K562 (cell line): ENCODE results near the gene RPS2. TPM values are rescaled to one million over a fixed set of nuclear protein-coding genes. Genes with fewer than 3 reads are reported as not detected.

ENCODE experiments used
- ATAC-seq: fragments of 200-7000 bp; cut with Tn5 transposase; 3 replicates; pipeline ENCODE4 v1.9.1; 2020; ENCODE audit warnings: moderate library complexity
- BruUV-seq: library from RNA; stranded (reverse); fragments of 400-500 nt; replicated peaks from 2 replicates; lab custom pipeline; 2021; lab: Mats Ljungman, UMichigan
- CTCF ChIA-PET: fragments of 300-600 bp; formaldehyde crosslinking; extraction: SDS; loops from one replicate; lab custom pipeline; 2021; ENCODE audit warnings: low intra/inter-chr PET ratio; lab: Yijun Ruan, JAX
- POLR2A ChIA-PET: fragments of 300-600, 350-650 bp; sonication (Branson Sonifier 250); formaldehyde crosslinking; extraction: SDS; loops from one replicate; lab custom pipeline; 2021; ENCODE audit warnings: antibody characterized with exemption, inconsistent platforms; lab: Yijun Ruan, JAX
- DNase-seq, 4 experiments: peaks; one replicate each; pipeline versions ENCODE4 v3.0.0 to v3.0.0-alpha.2; 2011 to 2018; ENCODE audit warnings: low spot score in 3 of 4, mixed read lengths in 3 of 4; ENCODE audit errors: extremely low read depth in 1 of 4
- FAIRE-seq: peaks from 2 replicates; lab custom pipeline; 2011; peaks lifted over from hg19 to GRCh38; lab: Jason Lieb, UNC
- H2AFZ ChIP-seq: 2 replicates; pipeline ENCODE4 v1.6.0; 2011; ENCODE audit warnings: low read depth, low read length, control low read depth, inconsistent platforms
- H3K27ac ChIP-seq: fragments of 200-600 bp; 3 replicates; pipeline ENCODE4 v1.8.0; 2011; ENCODE audit warnings: low read depth, mild to moderate bottlenecking, control low read depth, inconsistent platforms, low read length, moderate library complexity, mixed read lengths; ENCODE audit errors: extremely low read depth
- H3K27me3 ChIP-seq, 2 experiments: fragments of 300-600 bp in 1 of 2; 2 replicates in 1 of 2; 3 replicates in 1 of 2; pipeline versions ENCODE4 v1.6.0 to v1.8.0; 2011; ENCODE audit warnings: inconsistent platforms in 2 of 2, low read length in 2 of 2, mild to moderate bottlenecking in 1 of 2, mixed read lengths in 1 of 2, moderate library complexity in 1 of 2; ENCODE audit not compliant: control insufficient read depth in 2 of 2, insufficient read depth in 2 of 2
- H3K36me3 ChIP-seq: fragments of 300-600 bp; 3 replicates; pipeline ENCODE4 v1.8.0; 2011; ENCODE audit warnings: mild to moderate bottlenecking, low read length, inconsistent platforms; ENCODE audit not compliant: control insufficient read depth, insufficient read depth
- H3K4me1 ChIP-seq, 2 experiments: fragments of 200-600 bp in 1 of 2; replicated peaks in 1 of 2; 2 replicates in 1 of 2; 3 replicates in 1 of 2; pipeline versions ENCODE4 v1.5.1 to v1.8.0; 2011; ENCODE audit warnings: inconsistent platforms in 2 of 2, low read length in 2 of 2, mild to moderate bottlenecking in 1 of 2, mixed read lengths in 1 of 2, moderate library complexity in 1 of 2; ENCODE audit not compliant: control insufficient read depth in 2 of 2, insufficient read depth in 2 of 2
- H3K4me2 ChIP-seq: 2 replicates; pipeline ENCODE4 v1.6.1; 2011; ENCODE audit warnings: low read length, control low read depth, inconsistent platforms, mixed read lengths; ENCODE audit not compliant: insufficient read depth
- H3K4me3 ChIP-seq: fragments of 200-600 bp; sonication (generic), shearing (Covaris generic); 2 replicates; pipeline ENCODE4 v1.5.1; 2016; ENCODE audit warnings: control low read depth, inconsistent platforms
- H3K79me2 ChIP-seq: fragments of 200-600 bp; 3 replicates; pipeline ENCODE4 v1.8.0; 2011; ENCODE audit warnings: low read length, inconsistent platforms; ENCODE audit not compliant: control insufficient read depth, insufficient read depth
- H3K9ac ChIP-seq, 2 experiments: 2 replicates each; pipeline versions ENCODE4 v1.6.0 to v1.6.1; 2011; ENCODE audit warnings: low read depth in 2 of 2, low read length in 2 of 2, control low read depth in 1 of 2, inconsistent platforms in 1 of 2, mild to moderate bottlenecking in 1 of 2, mixed read lengths in 1 of 2; ENCODE audit not compliant: insufficient read depth in 1 of 2
- H3K9me1 ChIP-seq: one replicate; pipeline ENCODE4 v1.6.0; 2011; ENCODE audit warnings: inconsistent platforms, mild to moderate bottlenecking, low read length, moderate library complexity; ENCODE audit not compliant: control insufficient read depth, insufficient read depth
- H3K9me3 ChIP-seq: replicated peaks from 2 replicates; pipeline ENCODE4 v1.5.1; 2011; ENCODE audit warnings: low read depth, low read length, inconsistent platforms; ENCODE audit not compliant: control insufficient read depth, insufficient read depth
- H4K20me1 ChIP-seq: replicated peaks from 2 replicates; pipeline ENCODE4 v1.6.1; 2011; ENCODE audit warnings: low read length, inconsistent platforms, mixed read lengths; ENCODE audit not compliant: control insufficient read depth, insufficient read depth
- BRCA1 ChIP-seq, 2 experiments: fragments of 450-650 bp in 1 of 2; sonication (generic) in 1 of 2; formaldehyde crosslinking in 1 of 2; IDR thresholded peaks; 2 replicates each; pipeline versions ENCODE4 v1.5.0 to v1.6.1; 2017 to 2020; ENCODE audit warnings: mild to moderate bottlenecking in 1 of 2, missing genetic modification reagents in 1 of 2
- CEBPB ChIP-seq: fragments of 450-650 bp; IDR thresholded peaks from 2 replicates; pipeline ENCODE4 v1.6.1; 2016; ENCODE audit warnings: missing genetic modification characterization, missing compliant biosample characterization
- CEBPG ChIP-seq, 3 experiments: fragments of 200-800 bp in 1 of 3; sonication (Bioruptor generic) in 1 of 3; sonication (generic) in 1 of 3; formaldehyde crosslinking in 1 of 3; IDR thresholded peaks in 2 of 3; conservative IDR thresholded peaks in 1 of 3; 2 replicates each; pipeline versions ENCODE4 v1.6.1 to v1.8.0; 2016 to 2022; ENCODE audit warnings: missing compliant biosample characterization in 2 of 3, missing genetic modification characterization in 2 of 3, mild to moderate bottlenecking in 1 of 3, missing genetic modification reagents in 1 of 3
- FOS ChIP-seq: IDR thresholded peaks from 3 replicates; pipeline ENCODE4 v1.6.1; 2011; ENCODE audit not compliant: insufficient read length; ENCODE audit errors: extremely low read depth
- MEF2A ChIP-seq: IDR thresholded peaks from 2 replicates; pipeline ENCODE4 v1.6.1; 2011; ENCODE audit warnings: low read depth, mild to moderate bottlenecking, low read length, moderate library complexity; ENCODE audit not compliant: control insufficient read depth
- PCBP1 ChIP-seq: fragments of 200-400 bp; formaldehyde crosslinking; IDR thresholded peaks from 2 replicates; pipeline ENCODE4 v1.6.1; 2018; ENCODE audit warnings: mild to moderate bottlenecking, low read depth, low read length; ENCODE audit not compliant: poor library complexity, severe bottlenecking
- POLR2B ChIP-seq: fragments of 450-650 bp; IDR thresholded peaks from 2 replicates; pipeline ENCODE4 v1.6.1; 2018; ENCODE audit warnings: low read depth; ENCODE audit not compliant: partially characterized antibody
- RBM14 ChIP-seq: fragments of 200-400 bp; formaldehyde crosslinking; IDR thresholded peaks from 2 replicates; pipeline ENCODE4 v1.6.1; 2018; ENCODE audit warnings: low read depth, mild to moderate bottlenecking, low read length, moderate library complexity, borderline replicate concordance; ENCODE audit not compliant: insufficient read depth
- RBM15 ChIP-seq: fragments of 200-400 bp; formaldehyde crosslinking; IDR thresholded peaks from 2 replicates; pipeline ENCODE4 v1.6.1; 2018; ENCODE audit warnings: mild to moderate bottlenecking, low read length, moderate library complexity; ENCODE audit not compliant: insufficient read depth
- SRSF3 ChIP-seq: fragments of 200-400 bp; formaldehyde crosslinking; IDR thresholded peaks from 2 replicates; pipeline ENCODE4 v1.6.1; 2016; ENCODE audit warnings: mild to moderate bottlenecking, low read length, moderate library complexity; ENCODE audit not compliant: insufficient read depth
- TAF7 ChIP-seq: fragments of 450-650 bp; IDR thresholded peaks from 2 replicates; pipeline ENCODE4 v1.6.1; 2016; ENCODE audit warnings: missing genetic modification characterization, missing compliant biosample characterization
- U2AF1 ChIP-seq: fragments of 200-400 bp; formaldehyde crosslinking; optimal IDR thresholded peaks from 2 replicates; pipeline ENCODE3; 2017; ENCODE audit warnings: mild to moderate bottlenecking, low read depth, low read length, moderate library complexity
- YBX1 ChIP-seq: fragments of 450-650 bp; IDR thresholded peaks from 2 replicates; pipeline ENCODE4 v1.7.1; 2016; ENCODE audit warnings: mild to moderate bottlenecking
- ZNF212 ChIP-seq: fragments of 450-650 bp; formaldehyde crosslinking; IDR thresholded peaks from 2 replicates; pipeline ENCODE4 v1.4.0; 2020; ENCODE audit warnings: mild to moderate bottlenecking
- ZNF41 ChIP-seq: fragments of 250-450 bp; sonication (Bioruptor Pico); conservative IDR thresholded peaks from 2 replicates; pipeline ENCODE4 v1.4.0; 2020; ENCODE audit warnings: mild to moderate bottlenecking
- WGBS: fragments of 100-300 bp; shearing (Covaris generic); methylation state at CpG from one replicate; pipeline ENCODE4 v1.1.6; 2016; ENCODE audit warnings: low coverage, mixed read lengths; ENCODE audit not compliant: insufficient coverage; ENCODE audit errors: missing lambda C conversion rate; 5-methylcytosine and 5-hydroxymethylcytosine counted together
- in situ Hi-C: fragments of 300-500 bp; cut with MboI; formaldehyde crosslinking; loops from 4 replicates; pipeline ENCODE4 v1.15.0; 2018; ENCODE audit warnings: inconsistent platforms, mixed read lengths
- intact Hi-C: fragments of 100-400 bp; cut with micrococcal nuclease; formaldehyde crosslinking; loops from 2 replicates; pipeline ENCODE4 v1.14.2; 2022
- polyA plus RNA-seq, 8 experiments: library from polyadenylated mRNA; depleted of rRNA in 4 of 8; stranded (reverse) in 5 of 8; unstranded in 3 of 8; fragments of >200 nt; fragmentation: Nextera tagmentation in 2 of 8; fragmentation: Illumina TruSeq in 1 of 8; extraction: Ambion mirVana in 2 of 8; extraction: Trizol in 1 of 8; gene quantifications; 2 replicates each; pipeline versions ENCODE4 v1.2.1 to v1.2.3, GENCODE V29; 2011 to 2014; ENCODE audit warnings: inconsistent platforms in 1 of 8, missing spikeins in 1 of 8
- total RNA-seq, 7 experiments: library from RNA; depleted of rRNA in 6 of 7; stranded (reverse); fragments of >200 nt in 6 of 7; fragmentation: Illumina TruSeq in 2 of 7; extraction: Trizol in 2 of 7; gene quantifications; 2 replicates each; pipeline versions ENCODE4 v1.2.1 to v1.2.3, GENCODE V29; 2011 to 2021; ENCODE audit warnings: low replicate concordance in 1 of 7
- TF ChIP-seq, protein P1 (sequence below): IDR thresholded peaks from 3 replicates; pipeline ENCODE4 v1.6.1; 2011; ENCODE audit warnings: borderline replicate concordance, mild to moderate bottlenecking, moderate library complexity; ENCODE audit not compliant: insufficient read length; ENCODE audit errors: extremely low read depth

The RPS2 gene
- total and polyA plus RNA-seq, 9 of the 15 experiments (the other 6 are each of a cell fraction or from before 2014, with no cell fraction given) = 834 to 4,794 (median 3,793) TPM

DNA sequence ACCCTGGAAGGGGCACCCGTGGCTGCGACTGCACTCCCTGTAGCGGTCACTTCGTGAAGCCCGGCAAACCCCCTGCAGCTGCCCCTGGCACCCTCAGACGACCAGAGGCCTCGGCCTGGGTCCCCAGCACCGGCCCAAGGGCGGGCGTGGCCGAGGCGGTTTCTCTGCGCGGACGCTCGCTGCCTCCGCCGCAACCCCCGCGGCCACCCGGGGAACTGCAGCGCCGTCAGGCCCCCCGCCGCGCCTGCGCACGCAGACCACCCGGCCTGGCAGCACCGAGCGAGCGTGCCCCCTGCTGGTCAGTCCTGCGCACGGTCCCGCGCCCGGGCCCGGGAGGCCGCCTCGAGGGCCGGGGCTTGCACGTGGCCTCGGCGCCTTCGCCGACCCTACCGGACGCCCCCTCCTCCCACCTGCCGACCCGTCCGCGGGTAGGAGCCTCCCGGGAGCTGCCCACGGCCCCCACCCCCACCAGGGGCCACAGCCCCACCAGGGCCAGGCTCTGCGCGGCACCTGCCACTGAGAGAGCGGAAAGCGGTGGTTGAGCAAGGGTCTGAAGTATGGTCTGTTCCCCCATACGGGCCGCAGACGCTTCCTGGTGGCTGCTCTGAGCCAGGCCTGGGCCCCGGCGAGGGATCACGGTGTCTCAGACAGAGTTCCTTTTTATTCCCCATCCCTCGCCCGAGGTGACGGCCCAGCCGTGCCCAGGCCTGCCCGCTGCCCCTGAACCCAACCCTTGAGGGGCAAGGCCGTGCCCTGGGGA is 34.9 kb downstream of the RPS2 start:
- peak overlapping the region; percentile 66 for H3K27ac ChIP-seq
- no peaks in the 10 kb centered on the region for H3K27me3 ChIP-seq
- H3K4me3 ChIP-seq = peak overlapping the region; percentile 44
- no peak for TF ChIP-seq MEF2A
- no peak for TF ChIP-seq ZNF212 (CRISPR knock-in tag)
- no peak for TF ChIP-seq SRSF3
- peak; percentile 54; the same call in 1 of the 2 replicates for TF ChIP-seq CEBPG (CRISPR knock-in tag; IDR thresholded peaks at IDR 0.05)
- TF ChIP-seq CEBPG (tag; conservative IDR thresholded peaks at IDR 0.05 in 1 of 2, IDR thresholded peaks at IDR 0.05 in 1 of 2) = no peak
- TF ChIP-seq RBM15 = no peak
- TF ChIP-seq, protein P1, sequence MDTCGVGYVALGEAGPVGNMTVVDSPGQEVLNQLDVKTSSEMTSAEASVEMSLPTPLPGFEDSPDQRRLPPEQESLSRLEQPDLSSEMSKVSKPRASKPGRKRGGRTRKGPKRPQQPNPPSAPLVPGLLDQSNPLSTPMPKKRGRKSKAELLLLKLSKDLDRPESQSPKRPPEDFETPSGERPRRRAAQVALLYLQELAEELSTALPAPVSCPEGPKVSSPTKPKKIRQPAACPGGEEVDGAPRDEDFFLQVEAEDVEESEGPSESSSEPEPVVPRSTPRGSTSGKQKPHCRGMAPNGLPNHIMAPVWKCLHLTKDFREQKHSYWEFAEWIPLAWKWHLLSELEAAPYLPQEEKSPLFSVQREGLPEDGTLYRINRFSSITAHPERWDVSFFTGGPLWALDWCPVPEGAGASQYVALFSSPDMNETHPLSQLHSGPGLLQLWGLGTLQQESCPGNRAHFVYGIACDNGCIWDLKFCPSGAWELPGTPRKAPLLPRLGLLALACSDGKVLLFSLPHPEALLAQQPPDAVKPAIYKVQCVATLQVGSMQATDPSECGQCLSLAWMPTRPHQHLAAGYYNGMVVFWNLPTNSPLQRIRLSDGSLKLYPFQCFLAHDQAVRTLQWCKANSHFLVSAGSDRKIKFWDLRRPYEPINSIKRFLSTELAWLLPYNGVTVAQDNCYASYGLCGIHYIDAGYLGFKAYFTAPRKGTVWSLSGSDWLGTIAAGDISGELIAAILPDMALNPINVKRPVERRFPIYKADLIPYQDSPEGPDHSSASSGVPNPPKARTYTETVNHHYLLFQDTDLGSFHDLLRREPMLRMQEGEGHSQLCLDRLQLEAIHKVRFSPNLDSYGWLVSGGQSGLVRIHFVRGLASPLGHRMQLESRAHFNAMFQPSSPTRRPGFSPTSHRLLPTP = no peak
- TF ChIP-seq POLR2B = no peak
- TF ChIP-seq CEBPB (tag) = peak; percentile 38; the same call in 1 of the 2 replicates
- TF ChIP-seq RBM14 = 0 out of 2 replicates have a peak, but pooled peaks have one; percentile 67
- no peak for TF ChIP-seq YBX1
- TF ChIP-seq FOS = no peak
- TF ChIP-seq ZNF41 = no peak
- TF ChIP-seq BRCA1 (IDR thresholded peaks at IDR 0.05) = no peak
- no peak for TF ChIP-seq BRCA1 (CRISPR knock-in tag; IDR thresholded peaks at IDR 0.05)
- no peak for TF ChIP-seq U2AF1
- no peak for TF ChIP-seq PCBP1
- TF ChIP-seq TAF7 (tag) = no peak

More for the DNA sequence above, 34.9 kb downstream of the RPS2 start:
- POLR2A ChIA-PET = interaction anchor here (0.9 to 1.4 kb wide), 2 partner anchors 64 to 147 kb away, joined by 4 to 5 read pairs; partner anchors contain the start of genes NUBP2 and SPSB3
- CTCF ChIA-PET = interaction anchor here (0.6 to 3.4 kb wide), 7 partner anchors 58 to 683 kb away, joined by 3 to 51 read pairs (median 8); partner anchors contain the start of genes EME2, MEIOB and MRPS34
- no peaks in the 10 kb centered on the region for H3K9me1 ChIP-seq
- FAIRE-seq (peak; percentile 73), ATAC-seq (peak; percentile 96), DNase-seq (peak; percentile 92 to 99 (median 96))
- H3K36me3 ChIP-seq = no peaks in the 10 kb centered on the region
- no peaks in the 10 kb centered on the region for H3K9me3 ChIP-seq
- H2AFZ ChIP-seq = peak overlapping the region; percentile 95
- intact Hi-C loops (loop anchor here (2.0 kb wide), 1 partner anchor 65 kb away; no protein-coding TSS in a partner anchor), in situ Hi-C loops (loop anchor here (5.0 kb wide), 1 partner anchor 147 kb away; the partner anchor contains the start of genes NUBP2 and SPSB3)
- no peaks in the 10 kb centered on the region for H4K20me1 ChIP-seq
- H3K4me2 ChIP-seq = peak overlapping the region; percentile 59
- no peaks in the 10 kb centered on the region for H3K79me2 ChIP-seq
- BruUV-seq = no TSS peak
- WGBS = 13% methylated on average over 51 of the region's 70 CpGs
- peaks cover 4 to 39% of the 10 kb centered on the region in 2 experiments; a peak in 3 of 5 replicates for H3K4me1 ChIP-seq
- H3K9ac ChIP-seq = peak overlapping the region; percentile 61 to 93; a peak in 3 of 4 replicates
